ENCODE data around the gene LNPEP.

GRCh38 chr5:96961053-96961452 is 25.2 kb downstream of the LNPEP start:
- no peak for TF ChIP-seq EZH2 (IDR thresholded peaks at IDR 0.05; ENCODE audit: insufficient read depth, poor library complexity, severe bottlenecking)
- no peak for TF ChIP-seq EZH2phosphoT487 (IDR thresholded peaks at IDR 0.05; ENCODE audit: insufficient read depth, low read depth)

Measured in GM23248 (cell line).